ENCODE data around the gene HDAC4. TPM values are rescaled to one million over a fixed set of nuclear protein-coding genes. Genes with fewer than 3 reads are reported as not detected.
"Not testable (repeated sequence)": the region's sequence is repeated elsewhere in the genome, so short reads cannot be mapped to it uniquely, and the experiment has no call there.

Gene HDAC4
- total RNA-seq, 2 experiments from 2014 or later: 22.6 to 24.5 TPM

- no peak for TF ChIP-seq CTCF (IDR thresholded peaks at IDR 0.05)
- Mint-ChIP-seq H3K27ac (no peak overlapping the region), H3K4me3 (no peak overlapping the region), H3K9me3 (peaks cover 21% of the 10 kb centered on the region), H3K27me3 (no peaks in the 10 kb centered on the region), H3K4me1 (ENCODE audit: low read depth) (no peaks in the 10 kb centered on the region), H3K36me3 (ENCODE audit: low read depth) (peaks cover 55% of the 10 kb centered on the region)
- intact Hi-C loops (cut with micrococcal nuclease): no loop called here
- ATAC-seq: no peak
- CTCF ChIA-PET: no interaction called here
- DNase-seq: no peak
- POLR2A ChIA-PET: no interaction called here
Observed at GRCh38 chr2:239178484-239178883, 222.3 kb downstream of the HDAC4 start.

GRCh38 chr2:239177908-239178307 is 222.9 kb downstream of the HDAC4 start:
- Mint-ChIP-seq H3K27ac (no peak overlapping the region), H3K4me1 (ENCODE audit: low read depth) (peaks cover 2% of the 10 kb centered on the region), H3K27me3 (no peaks in the 10 kb centered on the region), H3K4me3 (no peak overlapping the region), H3K36me3 (ENCODE audit: low read depth) (peaks cover 61% of the 10 kb centered on the region), H3K9me3 (peaks cover 26% of the 10 kb centered on the region)
- no peak for DNase-seq
- POLR2A ChIA-PET: interaction anchor here (0.6 kb wide), 1 partner anchor 74 kb away, joined by 3 read pairs; no protein-coding TSS in a partner anchor
- intact Hi-C loops (cut with micrococcal nuclease): no loop called here
- no peak for ATAC-seq
- CTCF ChIA-PET: no interaction called here
- no peak for TF ChIP-seq CTCF (IDR thresholded peaks at IDR 0.05)

- DNase-seq (no peak), ATAC-seq (no peak)
- POLR2A ChIA-PET: interaction anchor here (0.6 kb wide), 1 partner anchor 75 kb away, joined by 3 read pairs; no protein-coding TSS in a partner anchor
- Mint-ChIP-seq H3K27me3 (no peaks in the 10 kb centered on the region), H3K36me3 (ENCODE audit: low read depth) (peaks cover 67% of the 10 kb centered on the region), H3K4me3 (no peak overlapping the region), H3K27ac (no peak overlapping the region), H3K4me1 (ENCODE audit: low read depth) (peaks cover 2% of the 10 kb centered on the region), H3K9me3 (peaks cover 30% of the 10 kb centered on the region)
- TF ChIP-seq CTCF (IDR thresholded peaks at IDR 0.05): no peak
- CTCF ChIA-PET: no interaction called here
- intact Hi-C loops (cut with micrococcal nuclease): no loop called here
Observed at GRCh38 chr2:239177325-239177724, 223.5 kb downstream of the HDAC4 start.

- Mint-ChIP-seq H3K9me3 (peaks cover 37% of the 10 kb centered on the region), H3K36me3 (ENCODE audit: low read depth) (peaks cover 73% of the 10 kb centered on the region)
- H3K4me3 Mint-ChIP-seq; POLR2A ChIA-PET; ATAC-seq; H3K4me1 Mint-ChIP-seq (ENCODE audit: low read depth); CTCF ChIA-PET; H3K27me3 Mint-ChIP-seq; H3K27ac Mint-ChIP-seq; intact Hi-C loops (cut with micrococcal nuclease); DNase-seq: not testable (repeated sequence)
Observed at GRCh38 chr2:239176138-239176803, 224.5 kb downstream of the HDAC4 start.

- Mint-ChIP-seq H3K4me3 (no peak overlapping the region), H3K27ac (no peak overlapping the region), H3K9me3 (peaks cover 45% of the 10 kb centered on the region), H3K4me1 (ENCODE audit: low read depth) (peaks cover 2% of the 10 kb centered on the region), H3K36me3 (ENCODE audit: low read depth) (peaks cover 80% of the 10 kb centered on the region), H3K27me3 (no peaks in the 10 kb centered on the region)
- DNase-seq (no peak), ATAC-seq (no peak)
- CTCF ChIA-PET: no interaction called here
- POLR2A ChIA-PET: interaction anchor here (1.0 kb wide), 1 partner anchor 19 kb away, joined by 3 read pairs; no protein-coding TSS in a partner anchor
- intact Hi-C loops (cut with micrococcal nuclease): no loop called here
- no peak for TF ChIP-seq CTCF (IDR thresholded peaks at IDR 0.05)
Observed at GRCh38 chr2:239175181-239175580, 225.6 kb downstream of the HDAC4 start.

Measured in activated CD8-positive, alpha-beta T cell treated with anti-CD3 and anti-CD28 coated beads for 36 hours (primary cell).